ENCODE results near the gene RPUSD2. TPM values are rescaled to one million over a fixed set of nuclear protein-coding genes. Genes with fewer than 3 reads are reported as not detected.

Gene RPUSD2
- total RNA-seq, 1 experiment from 2014 or later: 14.0 TPM

DNA sequence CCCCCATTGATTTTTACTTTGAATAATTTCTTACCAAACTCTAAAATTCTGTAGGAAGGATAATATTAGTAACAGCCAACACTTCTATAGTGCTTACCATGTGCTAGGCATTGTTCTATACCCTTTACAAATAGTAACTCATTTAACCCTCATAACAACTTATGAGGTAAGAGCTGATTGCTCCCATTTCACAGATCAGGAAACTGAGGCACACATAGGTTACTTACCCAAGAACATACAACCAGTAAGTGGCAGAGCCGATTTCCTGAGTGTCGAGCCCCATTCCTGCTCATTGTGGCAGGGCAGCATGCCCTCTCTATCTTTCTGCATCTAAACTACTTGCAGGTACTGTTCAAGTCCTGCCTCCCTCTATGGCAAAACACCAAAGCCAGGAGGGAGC is 13.2 kb upstream of the RPUSD2 start:
- no peak for DNase-seq
- ChIA-PET POLR2A (ENCODE audit: unreplicated experiment) (interaction anchor here (0.6 kb wide), 1 partner anchor 211 kb away, joined by 3 read pairs; no protein-coding TSS in a partner anchor), CTCF (interaction anchor here (0.6 kb wide), 1 partner anchor 1184 kb away, joined by 3 read pairs; no protein-coding TSS in a partner anchor)
- no peaks in the 10 kb centered on the region for H3K36me3 ChIP-seq (ENCODE audit: low read depth)
- no peaks in the 10 kb centered on the region for H3K4me1 ChIP-seq (replicated peaks; ENCODE audit: insufficient read depth)
- no peaks in the 10 kb centered on the region for H4K20me1 ChIP-seq (ENCODE audit: insufficient read depth)
- TF ChIP-seq, protein P1, sequence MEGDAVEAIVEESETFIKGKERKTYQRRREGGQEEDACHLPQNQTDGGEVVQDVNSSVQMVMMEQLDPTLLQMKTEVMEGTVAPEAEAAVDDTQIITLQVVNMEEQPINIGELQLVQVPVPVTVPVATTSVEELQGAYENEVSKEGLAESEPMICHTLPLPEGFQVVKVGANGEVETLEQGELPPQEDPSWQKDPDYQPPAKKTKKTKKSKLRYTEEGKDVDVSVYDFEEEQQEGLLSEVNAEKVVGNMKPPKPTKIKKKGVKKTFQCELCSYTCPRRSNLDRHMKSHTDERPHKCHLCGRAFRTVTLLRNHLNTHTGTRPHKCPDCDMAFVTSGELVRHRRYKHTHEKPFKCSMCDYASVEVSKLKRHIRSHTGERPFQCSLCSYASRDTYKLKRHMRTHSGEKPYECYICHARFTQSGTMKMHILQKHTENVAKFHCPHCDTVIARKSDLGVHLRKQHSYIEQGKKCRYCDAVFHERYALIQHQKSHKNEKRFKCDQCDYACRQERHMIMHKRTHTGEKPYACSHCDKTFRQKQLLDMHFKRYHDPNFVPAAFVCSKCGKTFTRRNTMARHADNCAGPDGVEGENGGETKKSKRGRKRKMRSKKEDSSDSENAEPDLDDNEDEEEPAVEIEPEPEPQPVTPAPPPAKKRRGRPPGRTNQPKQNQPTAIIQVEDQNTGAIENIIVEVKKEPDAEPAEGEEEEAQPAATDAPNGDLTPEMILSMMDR (conservative IDR thresholded peaks at IDR 0.05): no peak
- no peak for TF ChIP-seq EZH2 (IDR thresholded peaks at IDR 0.05; ENCODE audit: low read depth)
- H3K27ac ChIP-seq: no peak overlapping the region
- intact Hi-C loops (cut with micrococcal nuclease; ENCODE audit: unreplicated experiment): no loop called here
- no peaks in the 10 kb centered on the region for H3K9me3 ChIP-seq (ENCODE audit: insufficient read depth, low read depth)
- no peaks in the 10 kb centered on the region for H3K79me2 ChIP-seq (ENCODE audit: low read depth)
- no peak overlapping the region for H3K4me2 ChIP-seq
- no peaks in the 10 kb centered on the region for H3K27me3 ChIP-seq (ENCODE audit: insufficient read depth, low read depth)
- no peak overlapping the region for H3K4me3 ChIP-seq
- H2AFZ ChIP-seq: no peak overlapping the region
- BruUV-seq (replicated peaks): no TSS peak
- H3K9me2 ChIP-seq (ENCODE audit: insufficient read depth): no peaks in the 10 kb centered on the region
- no peaks in the 10 kb centered on the region for H3F3A ChIP-seq (ENCODE audit: insufficient read depth, low read depth)

DNA sequence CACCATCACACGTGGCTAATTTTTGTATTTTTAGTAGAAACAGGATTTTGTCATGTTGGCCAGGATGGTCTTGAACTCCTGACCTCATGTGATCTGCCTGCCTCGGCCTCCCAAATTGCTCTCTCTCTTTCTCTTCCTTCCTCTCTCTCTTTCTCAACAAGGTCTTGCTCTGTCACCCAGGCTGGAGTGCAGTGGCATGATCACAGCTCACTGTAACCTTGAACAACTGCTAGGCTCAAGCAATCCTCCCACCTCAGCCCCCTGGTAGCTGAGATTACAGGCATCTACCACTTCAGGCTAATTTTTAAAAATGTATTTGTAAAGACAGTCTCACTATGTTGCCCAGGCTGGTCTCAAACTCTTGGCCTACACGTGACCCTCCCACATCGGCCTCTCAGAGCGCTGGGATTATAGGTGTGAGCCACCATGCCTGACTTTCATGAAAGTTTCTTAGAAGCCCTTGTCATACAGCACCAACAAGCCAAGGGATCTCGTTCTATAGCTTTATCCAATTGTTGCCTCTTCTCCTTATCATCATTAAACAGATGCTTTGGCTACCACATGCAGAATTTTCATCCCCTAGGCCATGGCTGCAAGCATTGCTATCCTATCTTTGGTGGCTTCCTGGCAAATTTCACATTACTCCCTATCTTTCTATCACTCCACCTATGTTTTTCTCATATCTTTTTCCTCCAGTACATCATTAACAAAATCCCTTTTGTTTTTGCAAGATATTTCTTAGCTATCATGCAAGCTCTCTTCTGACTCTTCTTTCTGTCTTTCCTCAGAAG is 10.0 kb upstream of the RPUSD2 start:
- no peak for DNase-seq
- Histone ChIP-seq H3F3A (ENCODE audit: insufficient read depth, low read depth) (no peaks in the 10 kb centered on the region), H3K27me3 (ENCODE audit: insufficient read depth, low read depth) (no peaks in the 10 kb centered on the region), H4K20me1 (ENCODE audit: insufficient read depth) (no peaks in the 10 kb centered on the region), H3K4me3 (no peak overlapping the region), H3K36me3 (ENCODE audit: low read depth) (no peaks in the 10 kb centered on the region; the same call in 1 of the 2 replicates), H3K79me2 (ENCODE audit: low read depth) (peaks cover 13% of the 10 kb centered on the region), H3K4me1 (replicated peaks; ENCODE audit: insufficient read depth) (0 out of 2 replicates have a peak, but pooled peaks cover 4% of the 10 kb centered on the region), H3K9me3 (ENCODE audit: insufficient read depth, low read depth) (no peaks in the 10 kb centered on the region), H3K27ac (no peak overlapping the region), H3K9me2 (ENCODE audit: insufficient read depth) (no peaks in the 10 kb centered on the region), H2AFZ (no peak overlapping the region), H3K4me2 (no peak overlapping the region)
- intact Hi-C loops (cut with micrococcal nuclease; ENCODE audit: unreplicated experiment): no loop called here
- BruUV-seq (replicated peaks): no TSS peak
- ChIA-PET CTCF (no interaction called here), POLR2A (ENCODE audit: unreplicated experiment) (no interaction called here)
- TF ChIP-seq EZH2 (IDR thresholded peaks at IDR 0.05; ENCODE audit: low read depth): no peak

DNA sequence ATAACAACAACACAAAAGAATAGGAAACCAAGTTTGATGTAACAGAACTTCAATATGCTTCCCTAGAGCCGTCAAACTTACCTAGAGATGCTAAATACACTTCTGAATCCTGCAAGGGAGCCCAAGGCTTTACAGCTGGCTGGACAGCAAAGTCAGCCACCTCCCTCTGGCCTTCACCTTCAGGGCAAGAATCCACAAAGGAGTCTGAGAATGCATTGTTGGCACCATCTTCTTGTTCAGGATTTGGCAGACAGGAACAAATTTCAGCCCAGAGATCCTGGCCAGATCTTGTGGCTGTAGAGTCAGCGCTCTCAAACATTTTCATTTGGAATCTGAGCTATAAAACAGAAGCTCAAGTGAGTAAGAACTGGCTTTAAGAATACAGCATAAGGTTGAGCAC is 6.4 kb upstream of the RPUSD2 start:
- Histone ChIP-seq H3K36me3 (ENCODE audit: low read depth) (no peaks in the 10 kb centered on the region; the same call in 1 of the 2 replicates), H3K4me3 (no peak overlapping the region), H3K79me2 (ENCODE audit: low read depth) (peaks cover 13% of the 10 kb centered on the region), H3K4me1 (replicated peaks; ENCODE audit: insufficient read depth) (0 out of 2 replicates have a peak, but pooled peaks cover 5% of the 10 kb centered on the region), H2AFZ (no peak overlapping the region), H4K20me1 (ENCODE audit: insufficient read depth) (no peaks in the 10 kb centered on the region), H3K27ac (no peak overlapping the region), H3K27me3 (ENCODE audit: insufficient read depth, low read depth) (no peaks in the 10 kb centered on the region), H3F3A (ENCODE audit: insufficient read depth, low read depth) (no peaks in the 10 kb centered on the region), H3K9me3 (ENCODE audit: insufficient read depth, low read depth) (no peaks in the 10 kb centered on the region), H3K4me2 (no peak overlapping the region), H3K9me2 (ENCODE audit: insufficient read depth) (no peaks in the 10 kb centered on the region)
- CTCF ChIA-PET: interaction anchor here (0.6 kb wide), 1 partner anchor 215 kb away, joined by 3 read pairs; no protein-coding TSS in a partner anchor
- POLR2A ChIA-PET (ENCODE audit: unreplicated experiment): interaction anchor here (0.6 kb wide), 1 partner anchor 223 kb away, joined by 7 read pairs; no protein-coding TSS in a partner anchor
- DNase-seq: no peak
- intact Hi-C loops (cut with micrococcal nuclease; ENCODE audit: unreplicated experiment): no loop called here
- no TSS peak for BruUV-seq (replicated peaks)
- TF ChIP-seq EZH2 (IDR thresholded peaks at IDR 0.05; ENCODE audit: low read depth): no peak
- TF ChIP-seq, protein P1 (conservative IDR thresholded peaks at IDR 0.05): no peak

All from PC-9 (cell line).